Breast epithelium (tissue), 3 donors: ENCODE measurements around the gene PADI1.

Experiments
- POLR2A ChIP-seq: fragments of 450-650 bp; IDR thresholded peaks from one replicate; pipeline ENCODE4 v1.6.1; 2016; ENCODE audit warnings: antibody characterized with exemption, mild to moderate bottlenecking, moderate library complexity
- POLR2AphosphoS5 ChIP-seq, 3 donors: sonication (generic); formaldehyde crosslinking; IDR thresholded peaks; one replicate each; pipeline ENCODE4 v1.6.1; 2017; ENCODE audit warnings: antibody characterized with exemption in 3 of 3
- TF ChIP-seq, protein P1 (sequence below), 3 donors: fragments of 450-650 bp; IDR thresholded peaks; one replicate each; pipeline ENCODE4 v1.5.1; 2016 to 2017; ENCODE audit warnings: antibody characterized with exemption in 3 of 3, mild to moderate bottlenecking in 3 of 3, moderate library complexity in 3 of 3

DNA sequence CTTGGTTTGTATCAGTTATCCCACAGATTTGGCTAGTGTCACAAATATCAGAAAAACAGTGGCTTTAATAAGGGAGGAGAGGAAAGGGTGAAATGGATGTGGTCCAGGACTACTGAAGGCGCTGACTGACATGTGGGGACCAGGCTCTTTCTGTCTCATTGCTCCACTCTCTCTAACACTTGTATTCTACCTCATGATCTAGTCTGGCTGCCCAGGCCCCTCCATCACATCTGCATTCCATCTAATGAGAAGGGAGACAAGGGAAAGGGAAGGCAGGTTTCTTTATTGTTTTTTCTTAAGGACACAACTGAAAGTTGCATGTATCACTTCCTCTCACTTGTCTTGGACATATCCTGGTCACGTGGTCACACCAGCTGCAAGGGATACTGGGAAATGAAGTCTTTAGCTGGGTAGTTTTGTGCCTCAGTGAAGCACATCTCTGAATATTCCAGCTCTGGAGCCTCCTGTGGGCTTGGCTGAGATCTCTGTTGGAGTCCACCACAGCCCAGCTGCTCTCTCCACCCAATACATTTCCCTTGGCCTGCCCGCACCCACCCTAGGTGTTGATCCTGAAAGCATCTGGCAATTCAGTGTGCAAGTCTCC is 43.7 kb upstream of the PADI1 start:
- TF ChIP-seq, protein P1, sequence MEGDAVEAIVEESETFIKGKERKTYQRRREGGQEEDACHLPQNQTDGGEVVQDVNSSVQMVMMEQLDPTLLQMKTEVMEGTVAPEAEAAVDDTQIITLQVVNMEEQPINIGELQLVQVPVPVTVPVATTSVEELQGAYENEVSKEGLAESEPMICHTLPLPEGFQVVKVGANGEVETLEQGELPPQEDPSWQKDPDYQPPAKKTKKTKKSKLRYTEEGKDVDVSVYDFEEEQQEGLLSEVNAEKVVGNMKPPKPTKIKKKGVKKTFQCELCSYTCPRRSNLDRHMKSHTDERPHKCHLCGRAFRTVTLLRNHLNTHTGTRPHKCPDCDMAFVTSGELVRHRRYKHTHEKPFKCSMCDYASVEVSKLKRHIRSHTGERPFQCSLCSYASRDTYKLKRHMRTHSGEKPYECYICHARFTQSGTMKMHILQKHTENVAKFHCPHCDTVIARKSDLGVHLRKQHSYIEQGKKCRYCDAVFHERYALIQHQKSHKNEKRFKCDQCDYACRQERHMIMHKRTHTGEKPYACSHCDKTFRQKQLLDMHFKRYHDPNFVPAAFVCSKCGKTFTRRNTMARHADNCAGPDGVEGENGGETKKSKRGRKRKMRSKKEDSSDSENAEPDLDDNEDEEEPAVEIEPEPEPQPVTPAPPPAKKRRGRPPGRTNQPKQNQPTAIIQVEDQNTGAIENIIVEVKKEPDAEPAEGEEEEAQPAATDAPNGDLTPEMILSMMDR (IDR thresholded peaks at IDR 0.05), result no peak
- TF ChIP-seq POLR2A (no peak), POLR2AphosphoS5 (IDR thresholded peaks at IDR 0.05) (no peak)
